NCI-H524 (cell line): ENCODE results near the gene FSTL1.
A peak's percentile ranks its signal among the peaks of the same experiment; 100 is the strongest.

ENCODE experiments used
- DNase-seq, 2 experiments: peaks; one replicate each; lab custom pipeline; 2025; lab: John Stamatoyannopoulos, UW

Gene FSTL1

GRCh38 chr3:120440001-120440703 is 10.6 kb downstream of the FSTL1 start:
- DNase-seq, result no peak

GRCh38 chr3:120438665-120439370 is 12.0 kb downstream of the FSTL1 start:
- DNase-seq, result no peak

GRCh38 chr3:120438216-120438615 is 12.6 kb downstream of the FSTL1 start:
- DNase-seq, result no peak

- DNase-seq, result no peak
Measured at GRCh38 chr3:120437559-120437958, 13.2 kb downstream of the FSTL1 start.

GRCh38 chr3:120436523-120437050 is 14.2 kb downstream of the FSTL1 start:
- no peak for DNase-seq

- no peak for DNase-seq
Measured at GRCh38 chr3:120435621-120436020, 15.2 kb downstream of the FSTL1 start.

- no peak for DNase-seq
Measured at GRCh38 chr3:120433662-120434331, 17.0 kb downstream of the FSTL1 start.

- DNase-seq, result no peak
Measured at GRCh38 chr3:120432150-120432860, 18.5 kb downstream of the FSTL1 start.

- DNase-seq, result no peak
Measured at GRCh38 chr3:120429921-120430361, 20.9 kb downstream of the FSTL1 start.

GRCh38 chr3:120428924-120429323 is 21.9 kb downstream of the FSTL1 start:
- DNase-seq, result no peak

GRCh38 chr3:120427201-120427600 is 23.6 kb downstream of the FSTL1 start:
- DNase-seq, result no peak

- no peak for DNase-seq
Measured at GRCh38 chr3:120425572-120426250, 25.1 kb downstream of the FSTL1 start.

GRCh38 chr3:120424976-120425570 is 25.7 kb downstream of the FSTL1 start:
- no peak for DNase-seq

GRCh38 chr3:120424506-120424905 is 26.3 kb downstream of the FSTL1 start:
- no peak for DNase-seq

- no peak for DNase-seq
Measured at GRCh38 chr3:120423432-120423831, 27.4 kb downstream of the FSTL1 start.

- DNase-seq, result peak; percentile 61 to 74
Measured at GRCh38 chr3:120421926-120422325, 28.9 kb downstream of the FSTL1 start.

- DNase-seq, result no peak
Measured at GRCh38 chr3:120420928-120421551, 29.8 kb downstream of the FSTL1 start.

- no peak for DNase-seq
Measured at GRCh38 chr3:120420360-120420759, 30.4 kb downstream of the FSTL1 start.

GRCh38 chr3:120419797-120420196 is 31.0 kb downstream of the FSTL1 start:
- DNase-seq, result no peak

GRCh38 chr3:120418866-120419490 is 31.8 kb downstream of the FSTL1 start:
- peak; percentile 80 to 91 for DNase-seq
